Cerebellar cortex (tissue), 1 donor: ENCODE data around the gene ATP10B.
"Not testable (repeated sequence)": the region's sequence is repeated elsewhere in the genome, so short reads cannot be mapped to it uniquely, and the experiment has no call there.

ENCODE experiments used
- DNase-seq: peaks from one replicate; pipeline ENCODE4 v3.0.0-alpha.2; 2015; ENCODE audit warnings: low spot score

The ATP10B gene

GRCh38 chr5:160812996-160813395 lies 39.0 kb downstream of the ATP10B start:
- DNase-seq = not testable (repeated sequence)

GRCh38 chr5:160805376-160805775 lies 46.6 kb downstream of the ATP10B start:
- peak; percentile 97 for DNase-seq

GRCh38 chr5:160802592-160802991 lies 49.4 kb downstream of the ATP10B start:
- DNase-seq = peak; percentile 80

GRCh38 chr5:160800375-160801275 lies 51.4 kb downstream of the ATP10B start:
- DNase-seq = no peak

GRCh38 chr5:160799184-160799583 lies 52.8 kb downstream of the ATP10B start:
- DNase-seq = no peak

- DNase-seq = no peak
Measured at GRCh38 chr5:160797020-160797419, 55.0 kb downstream of the ATP10B start.

- DNase-seq = no peak
Measured at GRCh38 chr5:160793530-160793899, 58.5 kb downstream of the ATP10B start.

GRCh38 chr5:160792732-160793529 lies 59.1 kb downstream of the ATP10B start:
- no peak for DNase-seq

- DNase-seq = peak; percentile 16
Measured at GRCh38 chr5:160792281-160792680, 59.7 kb downstream of the ATP10B start.

GRCh38 chr5:160789219-160789859 lies 62.7 kb downstream of the ATP10B start:
- DNase-seq = no peak

GRCh38 chr5:160788102-160788660 lies 63.8 kb downstream of the ATP10B start:
- DNase-seq = no peak

GRCh38 chr5:160787240-160787639 lies 64.8 kb downstream of the ATP10B start:
- DNase-seq = no peak

- DNase-seq = peak; percentile 5
Measured at GRCh38 chr5:160774666-160775315, 77.2 kb downstream of the ATP10B start.

- no peak for DNase-seq
Measured at GRCh38 chr5:160773646-160774410, 78.2 kb downstream of the ATP10B start.

- DNase-seq = no peak
Measured at GRCh38 chr5:160772854-160773253, 79.2 kb downstream of the ATP10B start.

- DNase-seq = no peak
Measured at GRCh38 chr5:160770718-160771117, 81.3 kb downstream of the ATP10B start.

- DNase-seq = no peak
Measured at GRCh38 chr5:160769301-160769700, 82.7 kb downstream of the ATP10B start.

- DNase-seq = no peak
Measured at GRCh38 chr5:160767062-160767461, 84.9 kb downstream of the ATP10B start.

GRCh38 chr5:160760008-160760407 lies 92.0 kb downstream of the ATP10B start:
- DNase-seq = no peak

GRCh38 chr5:160757194-160757593 lies 94.8 kb downstream of the ATP10B start:
- no peak for DNase-seq
